ENCODE measurements around the gene NXN.
"Not testable (repeated sequence)": the region's sequence is repeated elsewhere in the genome, so short reads cannot be mapped to it uniquely, and the experiment has no call there.

NXN gene

GRCh38 chr17:796609-797008, 183.0 kb downstream of the NXN start:
- Histone ChIP-seq H3K27ac (ENCODE audit: low read depth in 2 of 2, low read length in 2 of 2) (no peak overlapping the region), H3K4me3 (ENCODE audit: low read length in 2 of 2) (no peak overlapping the region), H3K27me3 (ENCODE audit: control insufficient read depth in 2 of 2, insufficient read depth in 2 of 2, low read length in 2 of 2) (no peaks in the 10 kb centered on the region), H3K36me3 (ENCODE audit: control insufficient read depth in 2 of 2, insufficient read depth in 2 of 2, low read length in 2 of 2) (peaks cover 12% of the 10 kb centered on the region in 2 donors), H3K9ac (ENCODE audit: low read depth in 1 of 2, low read length in 2 of 2) (no peak overlapping the region), H3K4me1 (ENCODE audit: control insufficient read depth in 2 of 2, insufficient read depth in 2 of 2, low read length in 2 of 2) (peaks cover 0 to 4% of the 10 kb centered on the region in 2 donors), H3K9me3 (ENCODE audit: control insufficient read depth in 2 of 2, low read length in 2 of 2) (no peaks in the 10 kb centered on the region)

GRCh38 chr17:795721-796120, 183.9 kb downstream of the NXN start:
- no peaks in the 10 kb centered on the region for H3K27me3 ChIP-seq (ENCODE audit: control insufficient read depth in 2 of 2, insufficient read depth in 2 of 2, low read length in 2 of 2)
- H3K27ac ChIP-seq (ENCODE audit: low read depth in 2 of 2, low read length in 2 of 2) = peak overlapping the region in 1 of 2 donors; percentile 11
- peaks cover 0 to 4% of the 10 kb centered on the region in 2 donors for H3K4me1 ChIP-seq (ENCODE audit: control insufficient read depth in 2 of 2, insufficient read depth in 2 of 2, low read length in 2 of 2)
- peak overlapping the region in 1 of 2 donors; percentile 17 for H3K9ac ChIP-seq (ENCODE audit: low read depth in 1 of 2, low read length in 2 of 2)
- no peak overlapping the region for H3K4me3 ChIP-seq (ENCODE audit: low read length in 2 of 2)
- H3K36me3 ChIP-seq (ENCODE audit: control insufficient read depth in 2 of 2, insufficient read depth in 2 of 2, low read length in 2 of 2) = peaks cover 16 to 20% of the 10 kb centered on the region in 2 donors
- no peaks in the 10 kb centered on the region for H3K9me3 ChIP-seq (ENCODE audit: control insufficient read depth in 2 of 2, low read length in 2 of 2)

GRCh38 chr17:795276-795675, 184.3 kb downstream of the NXN start:
- Histone ChIP-seq H3K27ac (ENCODE audit: low read depth in 2 of 2, low read length in 2 of 2) (peak overlapping the region in 1 of 2 donors; percentile 11), H3K9ac (ENCODE audit: low read depth in 1 of 2, low read length in 2 of 2) (peak overlapping the region in 1 of 2 donors; percentile 17)

DNA sequence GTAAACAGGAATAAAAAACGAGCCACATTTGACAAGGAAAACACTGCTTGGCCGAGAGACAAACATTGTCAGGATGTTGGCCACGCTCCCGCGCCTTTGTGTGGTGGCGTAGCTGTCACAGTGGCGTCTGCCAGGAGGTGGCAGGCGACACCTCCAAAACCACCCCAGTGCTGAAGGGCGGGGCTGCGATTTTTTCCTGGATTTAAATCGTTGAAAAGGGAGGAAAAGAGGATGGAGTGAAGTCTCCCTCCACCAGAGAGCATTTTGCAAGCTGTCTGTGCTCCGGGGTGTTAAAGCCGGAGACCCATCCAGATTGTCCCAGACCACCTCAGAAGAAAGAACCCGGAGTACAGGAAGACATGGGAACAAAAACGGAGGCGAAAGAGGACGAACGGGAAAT, 184.7 kb downstream of the NXN start:
- H3K4me1 ChIP-seq (ENCODE audit: control insufficient read depth in 2 of 2, insufficient read depth in 2 of 2, low read length in 2 of 2) = peaks cover 0 to 4% of the 10 kb centered on the region in 2 donors
- peak overlapping the region; percentile 14 to 60 for H3K4me3 ChIP-seq (ENCODE audit: low read length in 2 of 2)
- H3K27ac ChIP-seq (ENCODE audit: low read depth in 2 of 2, low read length in 2 of 2) = peak overlapping the region in 1 of 2 donors; percentile 11
- H3K27me3 ChIP-seq (ENCODE audit: control insufficient read depth in 2 of 2, insufficient read depth in 2 of 2, low read length in 2 of 2) = no peaks in the 10 kb centered on the region
- peaks cover 20% of the 10 kb centered on the region in 2 donors for H3K36me3 ChIP-seq (ENCODE audit: control insufficient read depth in 2 of 2, insufficient read depth in 2 of 2, low read length in 2 of 2)
- peak overlapping the region in 1 of 2 donors; percentile 17 for H3K9ac ChIP-seq (ENCODE audit: low read depth in 1 of 2, low read length in 2 of 2)
- H3K9me3 ChIP-seq (ENCODE audit: control insufficient read depth in 2 of 2, low read length in 2 of 2) = no peaks in the 10 kb centered on the region

More at GRCh38 chr17:795276-795675, 184.3 kb downstream of the NXN start:
- peaks cover 0 to 4% of the 10 kb centered on the region in 2 donors for H3K4me1 ChIP-seq (ENCODE audit: control insufficient read depth in 2 of 2, insufficient read depth in 2 of 2, low read length in 2 of 2)
- H3K27me3 ChIP-seq (ENCODE audit: control insufficient read depth in 2 of 2, insufficient read depth in 2 of 2, low read length in 2 of 2) = no peaks in the 10 kb centered on the region
- no peaks in the 10 kb centered on the region for H3K9me3 ChIP-seq (ENCODE audit: control insufficient read depth in 2 of 2, low read length in 2 of 2)
- H3K4me3 ChIP-seq (ENCODE audit: low read length in 2 of 2) = peak overlapping the region; percentile 14 to 60
- peaks cover 18 to 20% of the 10 kb centered on the region in 2 donors for H3K36me3 ChIP-seq (ENCODE audit: control insufficient read depth in 2 of 2, insufficient read depth in 2 of 2, low read length in 2 of 2)

DNA sequence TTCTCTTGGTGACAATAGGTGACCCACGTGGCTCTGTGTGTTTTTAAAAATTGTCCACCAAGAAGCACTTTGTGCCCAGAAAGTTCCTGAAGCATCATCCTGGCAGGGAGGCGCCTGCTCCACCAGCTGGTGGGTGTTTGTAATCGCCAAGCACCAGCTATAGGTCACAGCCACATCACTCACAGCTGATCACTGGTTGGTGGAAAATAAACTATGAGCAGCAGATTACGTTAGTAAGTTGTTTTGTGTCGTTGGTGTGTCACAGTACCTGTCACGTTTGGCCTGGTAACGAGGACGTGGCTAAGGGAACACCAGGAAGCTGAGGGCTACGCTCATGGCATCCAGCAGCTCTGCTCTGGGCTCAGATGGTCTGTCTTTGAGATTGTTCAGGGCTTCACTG, 187.3 kb downstream of the NXN start:
- H3K36me3 ChIP-seq (ENCODE audit: control insufficient read depth in 2 of 2, insufficient read depth in 2 of 2, low read length in 2 of 2) = peaks cover 31 to 40% of the 10 kb centered on the region in 2 donors
- no peak overlapping the region for H3K27ac ChIP-seq (ENCODE audit: low read depth in 2 of 2, low read length in 2 of 2)
- peak overlapping the region in 1 of 2 donors; percentile 0 for H3K9ac ChIP-seq (ENCODE audit: low read depth in 1 of 2, low read length in 2 of 2)
- H3K4me1 ChIP-seq (ENCODE audit: control insufficient read depth in 2 of 2, insufficient read depth in 2 of 2, low read length in 2 of 2) = peaks cover 0 to 4% of the 10 kb centered on the region in 2 donors
- no peaks in the 10 kb centered on the region for H3K9me3 ChIP-seq (ENCODE audit: control insufficient read depth in 2 of 2, low read length in 2 of 2)
- H3K27me3 ChIP-seq (ENCODE audit: control insufficient read depth in 2 of 2, insufficient read depth in 2 of 2, low read length in 2 of 2) = no peaks in the 10 kb centered on the region
- no peak overlapping the region for H3K4me3 ChIP-seq (ENCODE audit: low read length in 2 of 2)

- peaks cover 31 to 42% of the 10 kb centered on the region in 2 donors for H3K36me3 ChIP-seq (ENCODE audit: control insufficient read depth in 2 of 2, insufficient read depth in 2 of 2, low read length in 2 of 2)
- H3K9ac ChIP-seq (ENCODE audit: low read depth in 1 of 2, low read length in 2 of 2) = no peak overlapping the region
- no peak overlapping the region for H3K4me3 ChIP-seq (ENCODE audit: low read length in 2 of 2)
- H3K27me3 ChIP-seq (ENCODE audit: control insufficient read depth in 2 of 2, insufficient read depth in 2 of 2, low read length in 2 of 2) = no peaks in the 10 kb centered on the region
- H3K9me3 ChIP-seq (ENCODE audit: control insufficient read depth in 2 of 2, low read length in 2 of 2) = no peaks in the 10 kb centered on the region
- H3K27ac ChIP-seq (ENCODE audit: low read depth in 2 of 2, low read length in 2 of 2) = no peak overlapping the region
- H3K4me1 ChIP-seq (ENCODE audit: control insufficient read depth in 2 of 2, insufficient read depth in 2 of 2, low read length in 2 of 2) = peaks cover 0 to 4% of the 10 kb centered on the region in 2 donors
These were observed 187.7 kb downstream of the NXN start for GRCh38 chr17:791829-792228.

DNA sequence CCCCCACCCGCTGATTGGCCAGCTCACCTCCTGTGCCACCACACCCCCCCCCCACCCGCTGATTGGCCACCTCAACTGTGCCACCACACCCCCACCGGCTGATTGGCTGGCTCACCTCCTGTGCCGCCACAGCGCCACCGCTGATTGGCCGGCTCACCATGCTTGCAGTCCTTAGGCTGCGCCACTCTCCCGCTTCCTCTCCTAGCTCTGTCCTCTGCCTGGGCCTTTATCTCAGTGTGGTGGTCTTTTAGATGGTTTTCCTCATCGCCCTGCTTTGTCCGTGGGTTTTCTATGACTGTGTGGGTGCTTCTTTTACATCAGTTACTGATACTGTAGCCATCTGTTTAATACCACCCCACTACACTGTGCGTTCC, 188.7 kb downstream of the NXN start:
- H3K36me3 ChIP-seq (ENCODE audit: control insufficient read depth in 2 of 2, insufficient read depth in 2 of 2, low read length in 2 of 2) = peaks cover 31 to 42% of the 10 kb centered on the region in 2 donors
- H3K27ac ChIP-seq (ENCODE audit: low read depth in 2 of 2, low read length in 2 of 2); H3K4me3 ChIP-seq (ENCODE audit: low read length in 2 of 2); H3K9me3 ChIP-seq (ENCODE audit: control insufficient read depth in 2 of 2, low read length in 2 of 2); H3K27me3 ChIP-seq (ENCODE audit: control insufficient read depth in 2 of 2, insufficient read depth in 2 of 2, low read length in 2 of 2); H3K4me1 ChIP-seq (ENCODE audit: control insufficient read depth in 2 of 2, insufficient read depth in 2 of 2, low read length in 2 of 2); H3K9ac ChIP-seq (ENCODE audit: low read depth in 1 of 2, low read length in 2 of 2): not testable (repeated sequence)

DNA sequence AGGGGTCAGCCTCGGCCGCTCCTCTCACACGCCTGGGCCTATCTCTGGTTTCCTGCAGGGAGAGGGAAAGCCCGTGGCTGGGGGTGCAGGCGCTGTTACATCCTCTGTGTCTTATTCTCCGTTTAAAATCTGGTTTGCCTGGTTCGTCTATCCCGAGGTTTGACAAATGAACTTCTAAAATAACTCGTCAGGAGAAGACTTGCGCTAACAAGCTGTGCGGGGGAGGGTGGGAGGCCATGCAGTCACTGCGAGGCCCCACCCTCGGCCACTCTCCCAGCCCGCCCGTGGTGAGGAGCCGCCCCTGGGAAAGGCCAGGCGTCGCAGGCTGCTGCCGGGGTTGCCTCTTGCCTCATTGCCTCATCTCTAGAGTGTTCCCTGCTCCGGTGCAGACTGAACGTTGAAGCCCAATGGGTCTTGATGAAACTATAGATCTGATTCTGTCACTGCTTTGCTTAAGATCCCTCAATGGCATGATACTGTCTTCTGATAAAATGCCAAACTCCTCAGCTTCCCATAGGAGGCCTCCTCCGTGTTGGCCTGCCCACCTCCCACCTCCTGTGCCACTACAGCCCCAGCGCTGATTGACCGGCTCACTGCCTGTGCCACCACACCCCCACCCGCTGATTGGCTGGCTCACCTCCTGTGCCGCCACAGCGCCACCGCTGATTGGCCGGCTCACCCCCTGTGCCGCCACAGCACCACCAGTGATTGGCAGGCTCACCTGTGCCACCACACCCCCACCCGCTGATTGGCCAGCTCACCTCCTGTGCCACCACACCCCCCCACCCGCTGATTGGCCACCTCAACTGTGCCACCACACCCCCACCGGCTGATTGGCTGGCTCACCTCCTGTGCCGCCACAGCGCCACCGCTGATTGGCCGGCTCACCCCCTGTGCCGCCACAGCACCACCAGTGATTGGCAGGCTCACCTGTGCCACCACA, 189.4 kb downstream of the NXN start:
- H3K36me3 ChIP-seq (ENCODE audit: control insufficient read depth in 2 of 2, insufficient read depth in 2 of 2, low read length in 2 of 2) = peaks cover 31 to 42% of the 10 kb centered on the region in 2 donors
- H3K9me3 ChIP-seq (ENCODE audit: control insufficient read depth in 2 of 2, low read length in 2 of 2); H3K9ac ChIP-seq (ENCODE audit: low read depth in 1 of 2, low read length in 2 of 2); H3K4me1 ChIP-seq (ENCODE audit: control insufficient read depth in 2 of 2, insufficient read depth in 2 of 2, low read length in 2 of 2); H3K4me3 ChIP-seq (ENCODE audit: low read length in 2 of 2); H3K27me3 ChIP-seq (ENCODE audit: control insufficient read depth in 2 of 2, insufficient read depth in 2 of 2, low read length in 2 of 2); H3K27ac ChIP-seq (ENCODE audit: low read depth in 2 of 2, low read length in 2 of 2): not testable (repeated sequence)

DNA sequence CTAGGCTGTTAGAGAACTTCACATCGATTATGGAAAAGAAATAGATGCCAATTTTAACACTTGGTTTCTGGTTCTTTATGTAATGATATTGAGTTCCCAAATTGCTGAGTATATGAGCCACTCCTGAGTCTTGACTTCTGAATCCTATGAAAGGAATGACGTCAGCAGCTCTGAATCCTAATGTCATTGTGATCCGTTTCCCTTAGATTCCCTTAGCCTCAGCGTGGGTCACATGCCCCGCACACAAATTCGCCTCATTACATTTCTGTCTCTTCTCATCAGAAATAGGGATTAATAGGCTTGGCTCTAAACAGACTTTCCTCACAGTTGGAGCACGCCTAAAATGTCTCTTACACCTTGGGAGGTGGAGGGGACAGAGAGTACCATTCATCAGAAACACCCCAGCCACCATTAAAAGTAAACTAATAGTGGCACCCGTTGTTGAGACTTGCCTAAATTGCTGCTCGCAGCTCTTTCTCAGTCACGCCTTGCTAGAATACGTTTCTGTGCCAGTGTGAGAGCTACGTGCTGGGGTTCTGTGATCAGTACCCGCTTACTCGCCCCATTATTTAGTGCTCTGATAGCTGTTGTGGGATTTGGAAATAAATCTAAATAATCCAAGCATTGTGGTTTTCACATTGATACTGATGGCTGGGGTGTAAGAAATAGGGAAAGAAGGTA, 190.3 kb downstream of the NXN start:
- no peaks in the 10 kb centered on the region for H3K4me1 ChIP-seq (ENCODE audit: control insufficient read depth in 2 of 2, insufficient read depth in 2 of 2, low read length in 2 of 2)

DNA sequence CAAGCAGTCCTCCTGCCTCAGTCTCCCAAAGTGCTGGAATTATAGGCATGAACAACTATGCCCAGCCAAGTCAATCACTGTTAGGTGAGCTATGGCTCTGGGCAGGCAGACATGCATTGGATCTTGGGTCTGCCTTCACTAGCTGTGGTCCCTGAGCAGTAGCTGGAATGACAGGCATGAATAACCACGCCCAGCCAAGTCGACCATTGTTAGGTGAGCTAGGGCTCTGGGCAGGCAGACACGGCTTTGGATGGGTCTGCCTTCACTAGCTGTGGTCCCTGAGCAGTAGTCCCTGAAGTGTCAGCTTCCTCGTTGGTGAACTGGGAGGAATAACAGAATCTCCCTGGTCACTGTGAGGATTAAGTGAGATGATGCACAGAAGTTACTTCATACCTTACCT, 191.0 kb downstream of the NXN start:
- no peak overlapping the region for H3K4me3 ChIP-seq (ENCODE audit: low read length in 2 of 2)
- peaks cover 0 to 1% of the 10 kb centered on the region in 2 donors for H3K4me1 ChIP-seq (ENCODE audit: control insufficient read depth in 2 of 2, insufficient read depth in 2 of 2, low read length in 2 of 2)
- no peak overlapping the region for H3K27ac ChIP-seq (ENCODE audit: low read depth in 2 of 2, low read length in 2 of 2)
- peaks cover 31 to 51% of the 10 kb centered on the region in 2 donors for H3K36me3 ChIP-seq (ENCODE audit: control insufficient read depth in 2 of 2, insufficient read depth in 2 of 2, low read length in 2 of 2)
- no peak overlapping the region for H3K9ac ChIP-seq (ENCODE audit: low read depth in 1 of 2, low read length in 2 of 2)
- no peaks in the 10 kb centered on the region for H3K9me3 ChIP-seq (ENCODE audit: control insufficient read depth in 2 of 2, low read length in 2 of 2)
- H3K27me3 ChIP-seq (ENCODE audit: control insufficient read depth in 2 of 2, insufficient read depth in 2 of 2, low read length in 2 of 2) = no peaks in the 10 kb centered on the region

More for the DNA sequence above, 190.3 kb downstream of the NXN start:
- H3K27ac ChIP-seq (ENCODE audit: low read depth in 2 of 2, low read length in 2 of 2) = no peak overlapping the region
- no peaks in the 10 kb centered on the region for H3K9me3 ChIP-seq (ENCODE audit: control insufficient read depth in 2 of 2, low read length in 2 of 2)
- H3K36me3 ChIP-seq (ENCODE audit: control insufficient read depth in 2 of 2, insufficient read depth in 2 of 2, low read length in 2 of 2) = peaks cover 31 to 48% of the 10 kb centered on the region in 2 donors
- no peaks in the 10 kb centered on the region for H3K27me3 ChIP-seq (ENCODE audit: control insufficient read depth in 2 of 2, insufficient read depth in 2 of 2, low read length in 2 of 2)
- no peak overlapping the region for H3K9ac ChIP-seq (ENCODE audit: low read depth in 1 of 2, low read length in 2 of 2)
- no peak overlapping the region for H3K4me3 ChIP-seq (ENCODE audit: low read length in 2 of 2)

Measured in mucosa of rectum (tissue), 2 donors.